ENCODE results near the gene PRAMEF6. TPM values are rescaled to one million over a fixed set of nuclear protein-coding genes. Genes with fewer than 3 reads are reported as not detected.
"Not testable (repeated sequence)": the region's sequence is repeated elsewhere in the genome, so short reads cannot be mapped to it uniquely, and the experiment has no call there.

The PRAMEF6 gene
- total RNA-seq: not detected

DNA sequence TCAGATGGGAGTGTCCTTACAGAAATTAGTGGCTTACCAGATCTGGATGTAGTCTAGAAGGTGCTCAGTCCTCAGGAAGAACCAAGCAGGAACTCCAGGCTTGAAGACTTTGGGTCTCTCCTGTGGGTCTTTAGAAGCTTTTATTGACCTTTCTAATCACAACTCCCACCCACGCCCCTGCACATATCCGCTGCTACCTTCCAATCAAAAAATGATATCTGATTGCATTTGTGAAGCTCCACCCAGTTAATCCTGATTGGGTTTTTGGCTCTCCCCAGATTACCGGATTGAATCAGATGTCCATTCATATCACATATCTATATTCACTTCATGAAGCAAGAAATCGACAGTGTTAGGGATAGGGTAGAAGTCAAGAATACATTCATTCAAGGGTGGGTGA is at the start of gene PRAMEF6:
Gene PRAMEF6 (minus strand): TSS at position 101 of the 400 bp plus-strand sequence. CDS start 5,062 bp downstream, outside the sequence.
- 80 to 100% methylated on average over 2 to 4 of the region's 4 CpGs for WGBS, 2 donors
- H3K4me3 ChIP-seq (ENCODE audit: low read depth, poor library complexity, severe bottlenecking); intact Hi-C loops (cut with DNase I; ENCODE audit: low total_unique reads); DNase-seq (ENCODE audit: low spot score in 2 of 2): not testable (repeated sequence)

DNA sequence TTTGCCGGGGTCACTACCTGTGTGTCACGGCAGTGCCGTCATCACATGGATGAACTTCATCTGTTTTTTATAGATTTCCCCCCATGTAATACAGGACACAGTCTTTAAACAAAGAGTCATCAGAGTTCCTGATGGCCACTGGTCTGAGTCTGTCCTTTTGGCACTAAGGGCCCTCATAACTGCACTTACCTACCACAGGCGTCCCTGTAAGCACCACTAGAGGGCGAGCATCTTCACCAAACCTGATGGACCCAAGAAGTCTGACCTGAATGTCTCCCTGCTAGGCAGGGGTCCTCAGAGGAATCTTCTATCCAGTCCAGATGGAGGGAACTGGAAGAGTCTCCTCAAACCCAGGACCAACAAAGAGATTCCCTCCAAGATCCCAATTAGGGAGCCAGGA is 23.0 kb downstream of the PRAMEF6 start:
- H3K4me3 ChIP-seq (ENCODE audit: low read depth, poor library complexity, severe bottlenecking); DNase-seq (ENCODE audit: low spot score in 2 of 2); intact Hi-C loops (cut with DNase I; ENCODE audit: low total_unique reads): not testable (repeated sequence)
- WGBS, 2 donors: 30% methylated on average over 2 of the region's 5 CpGs; no CpG with 5 or more reads in 1 of the 2 donors

GRCh38 chr1:12921749-12922148 is 25.6 kb downstream of the PRAMEF6 start:
- intact Hi-C loops (cut with DNase I; ENCODE audit: low total_unique reads); H3K4me3 ChIP-seq (ENCODE audit: low read depth, poor library complexity, severe bottlenecking); DNase-seq (ENCODE audit: low spot score in 2 of 2): not testable (repeated sequence)
- WGBS, 2 donors: 48 to 52% methylated on average over 2 of the region's 2 CpGs

DNA sequence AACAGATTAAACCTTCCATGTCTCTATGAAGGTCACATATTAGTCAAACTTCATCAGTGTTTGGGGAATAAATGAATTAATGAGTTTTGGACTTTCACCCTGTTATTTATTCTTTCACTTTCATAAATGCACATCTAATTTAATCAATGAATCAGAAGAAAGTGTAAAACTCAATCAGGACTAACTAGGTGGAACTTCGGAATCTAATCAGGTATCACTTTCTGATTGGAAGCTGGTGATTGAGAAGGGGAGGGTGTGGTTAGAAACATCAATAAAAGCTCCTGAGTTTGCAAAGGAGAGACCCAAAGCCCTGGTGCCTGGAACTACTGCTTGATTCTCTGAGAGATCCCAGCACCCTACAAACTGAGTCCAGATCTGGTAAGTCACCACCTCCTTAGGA is 31.1 kb downstream of the PRAMEF6 start, which contains the start of gene PRAMEF7:
Gene PRAMEF7 (plus strand): TSS at position 301 of the 400 bp plus-strand sequence. CDS start 1,083 bp downstream, outside the sequence.
- intact Hi-C loops (cut with DNase I; ENCODE audit: low total_unique reads); H3K4me3 ChIP-seq (ENCODE audit: low read depth, poor library complexity, severe bottlenecking); DNase-seq (ENCODE audit: low spot score in 2 of 2): not testable (repeated sequence)
- no CpG with 5 or more reads among the region's 1 CpG for WGBS, 2 donors

GRCh38 chr1:12903793-12904572 is 43.4 kb downstream of the PRAMEF6 start:
- H3K4me3 ChIP-seq (ENCODE audit: low read depth, poor library complexity, severe bottlenecking); intact Hi-C loops (cut with DNase I; ENCODE audit: low total_unique reads); DNase-seq (ENCODE audit: low spot score in 2 of 2): not testable (repeated sequence)
- WGBS, 2 donors: 44 to 55% methylated on average over 2 to 3 of the region's 5 CpGs

DNA sequence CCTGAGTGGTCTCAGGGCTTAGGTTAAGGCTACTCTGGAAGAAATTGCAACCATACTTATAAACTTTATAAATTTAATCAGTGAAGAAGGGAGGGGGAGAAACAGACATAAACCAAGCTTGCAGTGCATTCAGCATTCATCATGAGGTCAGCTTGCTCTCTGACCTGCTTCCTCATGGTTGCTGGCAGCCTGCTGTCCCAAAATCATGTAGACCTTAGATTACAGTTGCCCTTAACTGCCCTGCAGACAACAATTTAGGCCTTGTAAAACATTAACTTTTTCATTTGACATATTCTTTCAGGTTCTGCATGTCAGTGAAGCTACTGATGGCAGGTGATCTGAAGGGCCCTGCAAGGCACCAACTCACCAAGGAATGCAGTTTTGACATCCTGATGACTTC is 48.2 kb downstream of the PRAMEF6 start:
- DNase-seq (ENCODE audit: low spot score in 2 of 2); intact Hi-C loops (cut with DNase I; ENCODE audit: low total_unique reads); H3K4me3 ChIP-seq (ENCODE audit: low read depth, poor library complexity, severe bottlenecking): not testable (repeated sequence)

DNA sequence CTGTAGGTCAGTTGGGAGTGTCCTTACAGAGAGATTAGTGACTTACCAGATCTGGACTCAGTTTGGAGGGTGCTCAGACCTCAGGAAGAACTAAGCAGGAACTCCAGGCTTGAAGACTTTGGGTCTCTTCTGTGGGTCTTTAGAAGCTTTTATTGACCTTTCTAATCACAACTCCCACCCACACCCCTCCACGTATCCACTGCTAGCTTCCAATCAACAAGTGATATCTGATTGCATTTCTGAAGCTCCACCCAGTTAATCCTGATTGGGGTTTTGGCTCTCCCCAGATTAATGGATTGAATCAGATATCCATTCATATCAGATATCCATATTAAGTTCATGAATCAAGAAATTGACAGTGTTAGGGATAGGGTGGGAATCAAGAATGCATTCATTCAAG is 49.2 kb downstream of the PRAMEF6 start, which contains the start of gene PRAMEF10:
Gene PRAMEF10 (minus strand): TSS at position 101 of the 400 bp plus-strand sequence. CDS start 2,423 bp downstream, outside the sequence.
- no CpG with 5 or more reads among the region's 1 CpG for WGBS, 2 donors
- DNase-seq (ENCODE audit: low spot score in 2 of 2); intact Hi-C loops (cut with DNase I; ENCODE audit: low total_unique reads): not testable (repeated sequence)

More for the DNA sequence above, 49.2 kb downstream of the PRAMEF6 start, which contains the start of gene PRAMEF10:
- not testable (repeated sequence) for H3K4me3 ChIP-seq (ENCODE audit: low read depth, poor library complexity, severe bottlenecking)

Other genes starting within 250 kb of the PRAMEF6 start
- gene AADACL3, start 231.5 kb downstream of the PRAMEF6 start, total RNA-seq: 10 to 100 TPM in 2 of 4 donors, 1 to 10 TPM in 2; 1.1 to 54.6 (median 27.2) TPM
- under 1 TPM in 2 of 4 donors, not detected in 2; 0.13 to 0.27 TPM for gene CFAP107, start 201.4 kb downstream of the PRAMEF6 start, total RNA-seq
- not detected for gene PRAMEF12, start 173.8 kb downstream of the PRAMEF6 start, total RNA-seq
- not detected for gene PRAMEF1, start 156.2 kb downstream of the PRAMEF6 start, total RNA-seq
- not detected for gene PRAMEF11, start 116.2 kb downstream of the PRAMEF6 start, total RNA-seq
- not detected for gene HNRNPCL1, start 98.9 kb downstream of the PRAMEF6 start, total RNA-seq
- gene PRAMEF2, start 90.5 kb downstream of the PRAMEF6 start, total RNA-seq: not detected
- gene PRAMEF4, start 61.4 kb downstream of the PRAMEF6 start, total RNA-seq: not detected
- gene PRAMEF10, start 49.3 kb downstream of the PRAMEF6 start, total RNA-seq: not detected
- not detected for gene PRAMEF7, start 31.0 kb downstream of the PRAMEF6 start, total RNA-seq
- not detected for gene PRAMEF27, start 109.0 kb upstream of the PRAMEF6 start, total RNA-seq
- not detected for gene HNRNPCL3, start 113.2 kb upstream of the PRAMEF6 start, total RNA-seq
- not detected for gene PRAMEF25, start 123.2 kb upstream of the PRAMEF6 start, total RNA-seq
- gene HNRNPCL2, start 169.3 kb upstream of the PRAMEF6 start, total RNA-seq: not detected
- not detected for gene PRAMEF26, start 208.4 kb upstream of the PRAMEF6 start, total RNA-seq
- not detected for gene HNRNPCL4, start 218.1 kb upstream of the PRAMEF6 start, total RNA-seq
- not detected for gene PRAMEF9, start 224.3 kb upstream of the PRAMEF6 start, total RNA-seq

Measured in lower leg skin (tissue), 4 donors.